PFSK-1 (cell line): ENCODE data around the gene KCNA2.

Experiments
- FOXP2 ChIP-seq: optimal IDR thresholded peaks from 2 replicates; pipeline ENCODE3; 2011; ENCODE audit warnings: borderline replicate concordance, control low read depth, inconsistent platforms; ENCODE audit not compliant: insufficient read depth; ENCODE audit errors: extremely low read length, extremely low read depth
- POLR2AphosphoS5 ChIP-seq: IDR thresholded peaks from 2 replicates; pipeline ENCODE4 v1.6.1; 2012; ENCODE audit warnings: low read depth, mild to moderate bottlenecking, control low read depth, low read length, moderate library complexity
- SIN3A ChIP-seq: IDR thresholded peaks from 2 replicates; pipeline ENCODE4 v1.6.1; 2012; ENCODE audit warnings: mild to moderate bottlenecking, low read length, moderate library complexity, borderline replicate concordance; ENCODE audit not compliant: insufficient read depth
- TAF1 ChIP-seq: IDR thresholded peaks from 2 replicates; pipeline ENCODE4 v1.6.1; 2012; ENCODE audit warnings: low read length, control low read depth, borderline replicate concordance; ENCODE audit not compliant: insufficient read depth
- TF ChIP-seq, protein P1 (sequence below), 2 experiments: IDR thresholded peaks; 2 replicates each; pipeline versions ENCODE4 v1.6.1 to v1.8.0; 2011 to 2012; ENCODE audit warnings: low read depth in 2 of 2, low read length in 2 of 2, control low read depth in 1 of 2, inconsistent platforms in 1 of 2, mild to moderate bottlenecking in 1 of 2, moderate library complexity in 1 of 2; ENCODE audit not compliant: insufficient read depth in 1 of 2

The KCNA2 gene

DNA sequence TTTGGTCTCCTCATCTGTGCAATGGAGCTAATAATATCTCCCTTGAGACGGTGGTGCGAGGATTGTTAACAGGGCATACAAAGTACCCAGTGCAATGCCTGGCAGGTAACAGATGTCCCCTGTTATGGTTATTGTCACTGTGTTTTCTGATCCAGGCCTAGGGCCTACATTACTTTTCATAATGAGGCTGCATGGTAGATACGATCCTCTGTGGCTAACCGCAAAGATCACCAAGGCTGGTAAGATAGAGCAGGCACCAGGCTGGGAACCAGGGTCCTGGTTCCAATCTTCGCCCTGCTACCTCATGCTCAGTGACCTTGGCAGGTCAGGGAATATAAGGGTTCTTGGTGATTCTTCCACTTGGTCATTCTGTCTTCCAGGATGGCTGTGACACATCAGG is 22.7 kb downstream of the KCNA2 start:
- TF ChIP-seq, protein P1, sequence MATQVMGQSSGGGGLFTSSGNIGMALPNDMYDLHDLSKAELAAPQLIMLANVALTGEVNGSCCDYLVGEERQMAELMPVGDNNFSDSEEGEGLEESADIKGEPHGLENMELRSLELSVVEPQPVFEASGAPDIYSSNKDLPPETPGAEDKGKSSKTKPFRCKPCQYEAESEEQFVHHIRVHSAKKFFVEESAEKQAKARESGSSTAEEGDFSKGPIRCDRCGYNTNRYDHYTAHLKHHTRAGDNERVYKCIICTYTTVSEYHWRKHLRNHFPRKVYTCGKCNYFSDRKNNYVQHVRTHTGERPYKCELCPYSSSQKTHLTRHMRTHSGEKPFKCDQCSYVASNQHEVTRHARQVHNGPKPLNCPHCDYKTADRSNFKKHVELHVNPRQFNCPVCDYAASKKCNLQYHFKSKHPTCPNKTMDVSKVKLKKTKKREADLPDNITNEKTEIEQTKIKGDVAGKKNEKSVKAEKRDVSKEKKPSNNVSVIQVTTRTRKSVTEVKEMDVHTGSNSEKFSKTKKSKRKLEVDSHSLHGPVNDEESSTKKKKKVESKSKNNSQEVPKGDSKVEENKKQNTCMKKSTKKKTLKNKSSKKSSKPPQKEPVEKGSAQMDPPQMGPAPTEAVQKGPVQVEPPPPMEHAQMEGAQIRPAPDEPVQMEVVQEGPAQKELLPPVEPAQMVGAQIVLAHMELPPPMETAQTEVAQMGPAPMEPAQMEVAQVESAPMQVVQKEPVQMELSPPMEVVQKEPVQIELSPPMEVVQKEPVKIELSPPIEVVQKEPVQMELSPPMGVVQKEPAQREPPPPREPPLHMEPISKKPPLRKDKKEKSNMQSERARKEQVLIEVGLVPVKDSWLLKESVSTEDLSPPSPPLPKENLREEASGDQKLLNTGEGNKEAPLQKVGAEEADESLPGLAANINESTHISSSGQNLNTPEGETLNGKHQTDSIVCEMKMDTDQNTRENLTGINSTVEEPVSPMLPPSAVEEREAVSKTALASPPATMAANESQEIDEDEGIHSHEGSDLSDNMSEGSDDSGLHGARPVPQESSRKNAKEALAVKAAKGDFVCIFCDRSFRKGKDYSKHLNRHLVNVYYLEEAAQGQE (IDR thresholded peaks at IDR 0.05; ENCODE audit: insufficient read depth in 1 of 2, low read depth in 2 of 2, low read length in 2 of 2) = no peak
- TF ChIP-seq POLR2AphosphoS5 (no peak), TAF1 (no peak), SIN3A (no peak), FOXP2 (no peak)

DNA sequence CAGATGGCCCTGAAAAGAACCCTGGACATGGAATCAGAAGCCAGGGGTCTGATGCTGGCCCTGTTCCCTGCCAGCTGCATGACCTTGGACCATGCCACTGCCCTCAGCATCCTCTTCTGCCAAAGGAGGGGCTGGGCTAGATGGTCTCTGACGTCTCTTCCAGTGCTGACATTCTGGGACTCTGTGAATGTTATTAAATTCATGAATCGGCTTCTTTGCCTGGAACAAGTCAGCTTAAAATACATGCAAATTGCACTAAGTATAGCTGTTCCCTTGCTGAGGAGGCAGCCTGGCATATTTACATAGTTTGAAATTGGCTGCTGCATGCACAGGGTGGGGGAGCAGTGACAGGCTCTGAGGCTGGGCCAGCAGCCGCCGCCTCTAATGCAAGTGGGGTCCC is 23.8 kb downstream of the KCNA2 start:
- TF ChIP-seq TAF1 = no peak
- no peak for TF ChIP-seq FOXP2
- no peak for TF ChIP-seq POLR2AphosphoS5
- TF ChIP-seq SIN3A = no peak
- TF ChIP-seq, protein P1 (IDR thresholded peaks at IDR 0.05; ENCODE audit: insufficient read depth in 1 of 2, low read depth in 2 of 2, low read length in 2 of 2) = no peak

DNA sequence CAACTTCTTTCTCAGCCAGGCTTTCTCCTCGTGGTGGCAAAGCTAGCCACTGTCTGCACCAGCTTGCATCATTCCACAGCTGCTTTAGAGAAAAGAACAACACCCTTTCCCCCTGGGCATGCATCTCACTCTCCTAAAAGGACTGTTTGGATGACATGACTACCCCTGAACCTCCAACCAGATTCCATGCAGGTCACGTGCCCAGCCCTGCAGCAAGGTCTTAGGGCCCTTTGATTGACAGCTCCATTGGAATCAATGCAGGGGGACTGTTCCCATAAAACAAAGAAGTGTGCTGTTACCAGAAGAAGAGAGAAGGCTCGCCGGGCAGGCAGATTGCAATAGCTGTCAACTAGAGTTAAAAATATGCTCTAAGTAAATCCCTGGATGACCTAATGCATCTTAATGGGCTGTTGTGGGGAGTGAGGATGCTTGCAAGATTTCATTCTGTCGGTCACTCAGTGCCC is 24.4 kb downstream of the KCNA2 start:
- TF ChIP-seq, protein P1 (IDR thresholded peaks at IDR 0.05; ENCODE audit: insufficient read depth in 1 of 2, low read depth in 2 of 2, low read length in 2 of 2) = no peak
- TF ChIP-seq POLR2AphosphoS5 (no peak), TAF1 (no peak), SIN3A (no peak), FOXP2 (no peak)

DNA sequence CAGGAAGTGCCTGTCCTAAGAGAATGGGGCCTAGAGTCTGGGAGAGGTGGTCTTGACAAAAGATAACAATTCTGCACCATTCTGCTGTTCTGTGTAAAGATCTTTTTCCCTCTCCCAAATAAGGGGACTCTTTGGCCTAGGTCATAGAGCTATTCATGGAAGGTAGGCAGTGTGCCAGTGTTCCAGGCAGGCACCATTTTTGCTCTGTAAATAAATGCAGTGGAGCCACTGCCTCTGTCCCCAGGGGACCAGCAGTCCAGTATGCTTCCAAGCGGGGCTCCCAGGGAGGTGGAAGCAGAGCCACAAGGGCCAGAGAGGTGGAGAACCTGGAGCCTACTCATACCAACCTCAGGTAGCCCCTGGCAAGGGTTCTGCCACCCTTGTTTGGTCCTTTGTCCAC is 25.9 kb downstream of the KCNA2 start:
- TF ChIP-seq, protein P1 (IDR thresholded peaks at IDR 0.05; ENCODE audit: insufficient read depth in 1 of 2, low read depth in 2 of 2, low read length in 2 of 2) = no peak
- TF ChIP-seq SIN3A (no peak), POLR2AphosphoS5 (no peak), FOXP2 (no peak), TAF1 (no peak)

DNA sequence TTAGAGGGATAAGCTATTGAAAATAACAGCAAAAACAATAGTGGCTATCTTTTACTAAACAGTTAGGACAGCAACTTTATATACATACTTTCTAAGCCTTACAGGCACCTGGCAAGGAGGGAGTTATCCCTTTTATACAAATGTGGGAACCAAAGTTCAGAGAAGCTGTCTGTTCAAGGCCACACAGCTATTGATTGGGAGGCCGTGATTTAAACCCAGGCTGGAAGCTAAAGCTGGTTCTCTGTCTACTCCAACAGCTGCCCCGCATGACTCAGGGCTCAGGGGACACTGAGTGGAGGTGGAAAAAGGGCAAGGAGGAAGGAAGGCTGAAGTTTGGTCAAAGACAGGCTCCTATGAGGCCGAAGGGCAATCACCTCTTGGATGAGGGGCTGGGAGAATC is 26.7 kb downstream of the KCNA2 start:
- TF ChIP-seq TAF1 (no peak), FOXP2 (no peak), SIN3A (no peak), POLR2AphosphoS5 (no peak)
- TF ChIP-seq, protein P1 (IDR thresholded peaks at IDR 0.05; ENCODE audit: insufficient read depth in 1 of 2, low read depth in 2 of 2, low read length in 2 of 2) = no peak
